Endometrium (tissue), 2 donors: ENCODE results near the gene PICK1.
"Not testable (repeated sequence)": the region's sequence is repeated elsewhere in the genome, so short reads cannot be mapped to it uniquely, and the experiment has no call there.

Source experiments
- FAIRE-seq: peaks from 2 replicates; lab custom pipeline; 2012; peaks lifted over from hg19 to GRCh38; lab: Jason Lieb, UNC
- donor health status: control.
- donor health status: control.

The PICK1 gene

GRCh38 chr22:38117556-38117955 lies 60.4 kb downstream of the PICK1 start:
- not testable (repeated sequence) for FAIRE-seq

GRCh38 chr22:38118182-38118581 lies 61.0 kb downstream of the PICK1 start:
- no peak for FAIRE-seq

GRCh38 chr22:38118747-38119146 lies 61.5 kb downstream of the PICK1 start:
- FAIRE-seq: not testable (repeated sequence)

- no peak for FAIRE-seq
These were observed 63.3 kb downstream of the PICK1 start for GRCh38 chr22:38120359-38121110.

- no peak for FAIRE-seq
These were observed 65.4 kb downstream of the PICK1 start for GRCh38 chr22:38122616-38123015.

GRCh38 chr22:38124236-38124974 lies 67.2 kb downstream of the PICK1 start:
- no peak for FAIRE-seq

- FAIRE-seq: no peak
These were observed 67.9 kb downstream of the PICK1 start for GRCh38 chr22:38125038-38125610.
